ENCODE measurements around the gene MCC.

Gene MCC

GRCh38 chr5:113359419-113359818 lies 128.8 kb downstream of the MCC start:
- no peak overlapping the region for H3K4me3 ChIP-seq (ENCODE audit: low read length)
- TF ChIP-seq CTCF (conservative IDR thresholded peaks at IDR 0.05; ENCODE audit: low read length), result no peak

GRCh38 chr5:113358696-113359095 lies 129.6 kb downstream of the MCC start:
- no peak overlapping the region for H3K4me3 ChIP-seq (ENCODE audit: low read length)
- TF ChIP-seq CTCF (conservative IDR thresholded peaks at IDR 0.05; ENCODE audit: low read length), result no peak
- no peak for DNase-seq (ENCODE audit: low read depth)

More at GRCh38 chr5:113359419-113359818, 128.8 kb downstream of the MCC start:
- no peak for DNase-seq (ENCODE audit: low read depth)

- TF ChIP-seq CTCF (conservative IDR thresholded peaks at IDR 0.05; ENCODE audit: low read length), result no peak
- H3K4me3 ChIP-seq (ENCODE audit: low read length), result no peak overlapping the region
- no peak for DNase-seq (ENCODE audit: low read depth)
These were observed 130.4 kb downstream of the MCC start for GRCh38 chr5:113357696-113358476.

GRCh38 chr5:113356487-113356886 lies 131.8 kb downstream of the MCC start:
- no peak for TF ChIP-seq CTCF (conservative IDR thresholded peaks at IDR 0.05; ENCODE audit: low read length)
- no peak overlapping the region for H3K4me3 ChIP-seq (ENCODE audit: low read length)
- no peak for DNase-seq (ENCODE audit: low read depth)

GRCh38 chr5:113354055-113354454 lies 134.2 kb downstream of the MCC start:
- DNase-seq (ENCODE audit: low read depth), result no peak
- H3K4me3 ChIP-seq (ENCODE audit: low read length), result no peak overlapping the region
- TF ChIP-seq CTCF (conservative IDR thresholded peaks at IDR 0.05; ENCODE audit: low read length), result no peak

GRCh38 chr5:113347572-113347971 lies 140.7 kb downstream of the MCC start:
- DNase-seq (ENCODE audit: low read depth), result no peak
- TF ChIP-seq CTCF (conservative IDR thresholded peaks at IDR 0.05; ENCODE audit: low read length), result no peak
- no peak overlapping the region for H3K4me3 ChIP-seq (ENCODE audit: low read length)

Measured in AG10803 (cell line).